HUDEP-2 (cell line): ENCODE data around the gene KIT.

Experiments
- DNase-seq, 76 experiments: peaks; one replicate each; lab custom pipeline; 2025; ENCODE audit not compliant: unreplicated experiment in 76 of 76; lab: John Stamatoyannopoulos, UW

The KIT gene

DNA sequence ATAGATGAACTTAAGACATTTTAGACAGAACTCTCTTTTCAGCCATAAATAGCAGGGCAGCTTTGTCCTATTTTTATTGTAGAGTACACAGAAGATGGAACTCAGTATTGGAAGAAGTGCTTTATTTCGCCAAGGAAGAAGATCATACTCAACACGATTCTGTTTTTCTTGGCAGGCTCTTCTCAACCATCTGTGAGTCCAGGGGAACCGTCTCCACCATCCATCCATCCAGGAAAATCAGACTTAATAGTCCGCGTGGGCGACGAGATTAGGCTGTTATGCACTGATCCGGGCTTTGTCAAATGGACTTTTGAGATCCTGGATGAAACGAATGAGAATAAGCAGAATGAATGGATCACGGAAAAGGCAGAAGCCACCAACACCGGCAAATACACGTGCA is 37.6 kb downstream of the KIT start:
- no peak for DNase-seq

DNA sequence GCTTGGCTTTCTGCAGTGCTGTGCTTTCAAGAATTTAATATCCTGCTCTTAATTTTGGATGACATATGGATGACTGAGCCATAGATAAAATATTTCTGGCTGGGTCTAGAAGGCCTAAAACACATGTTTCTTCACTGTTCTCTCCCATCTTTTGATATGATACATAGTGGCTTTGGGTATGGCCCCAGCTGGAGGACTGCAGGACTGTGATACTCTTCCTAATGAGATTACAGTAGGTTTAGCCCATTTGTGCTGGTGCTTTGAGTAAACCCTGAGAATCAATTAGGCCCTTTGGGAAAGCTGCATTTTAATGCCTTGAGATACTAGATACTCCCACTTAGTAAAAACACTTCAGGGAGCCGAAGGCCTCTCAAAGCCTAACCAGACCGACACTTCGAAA is 38.0 kb downstream of the KIT start:
- no peak for DNase-seq

DNA sequence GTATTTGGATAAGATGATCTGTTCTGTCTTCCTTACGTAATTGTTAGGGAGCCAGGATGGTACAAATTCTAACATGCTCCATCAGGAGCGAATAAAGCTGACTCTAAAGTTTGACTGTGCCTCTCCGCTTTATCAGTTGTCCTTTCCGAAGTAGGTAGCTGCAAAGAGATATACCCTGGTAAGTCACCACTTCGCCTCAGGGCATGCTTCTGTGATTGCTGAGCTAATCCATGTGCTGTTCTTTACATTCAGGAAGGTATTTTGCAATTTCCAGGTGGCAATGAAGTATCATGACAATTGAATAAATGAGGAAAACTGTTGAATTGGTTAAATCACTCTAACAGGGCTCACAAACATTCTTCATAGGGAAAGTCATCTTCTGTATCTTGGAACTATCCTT is 38.9 kb downstream of the KIT start:
- no peak for DNase-seq

DNA sequence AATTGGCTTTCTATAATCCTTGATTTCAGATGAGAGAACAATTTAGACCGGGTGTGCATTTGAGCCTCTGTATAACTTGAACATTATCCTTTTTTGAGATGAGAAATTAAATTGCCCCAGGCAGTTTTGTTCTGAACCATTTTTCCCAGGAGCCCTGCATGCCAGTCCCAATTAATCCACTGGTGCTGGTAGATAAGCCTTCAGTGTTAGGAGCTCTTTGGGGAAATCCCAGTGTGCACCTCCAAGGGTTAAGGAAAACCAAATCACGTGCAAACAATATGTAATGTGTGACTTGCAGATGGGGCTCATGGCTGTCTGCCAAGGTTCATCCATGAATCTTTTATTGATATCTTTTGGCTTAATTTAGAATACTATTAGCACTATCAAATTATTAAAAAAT is 43.2 kb downstream of the KIT start:
- DNase-seq: no peak

DNA sequence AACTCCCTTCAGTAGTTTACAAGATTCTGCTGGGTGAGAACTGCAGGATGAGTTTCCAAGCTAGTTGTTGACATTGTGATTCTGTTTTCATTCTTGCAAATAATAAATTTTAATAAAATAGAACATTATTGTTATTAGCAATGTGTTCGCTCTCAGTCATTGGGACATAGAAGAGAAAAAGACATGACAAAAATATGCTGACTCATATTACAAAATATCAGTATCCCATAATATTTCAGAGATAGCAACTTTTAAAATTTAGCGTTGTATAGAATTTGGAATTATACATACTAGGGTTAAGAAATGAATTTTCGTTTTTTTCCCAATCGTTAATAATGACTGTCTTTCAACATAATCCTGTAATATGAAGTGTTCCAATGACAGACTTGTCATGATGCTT is 45.4 kb downstream of the KIT start:
- DNase-seq: no peak

DNA sequence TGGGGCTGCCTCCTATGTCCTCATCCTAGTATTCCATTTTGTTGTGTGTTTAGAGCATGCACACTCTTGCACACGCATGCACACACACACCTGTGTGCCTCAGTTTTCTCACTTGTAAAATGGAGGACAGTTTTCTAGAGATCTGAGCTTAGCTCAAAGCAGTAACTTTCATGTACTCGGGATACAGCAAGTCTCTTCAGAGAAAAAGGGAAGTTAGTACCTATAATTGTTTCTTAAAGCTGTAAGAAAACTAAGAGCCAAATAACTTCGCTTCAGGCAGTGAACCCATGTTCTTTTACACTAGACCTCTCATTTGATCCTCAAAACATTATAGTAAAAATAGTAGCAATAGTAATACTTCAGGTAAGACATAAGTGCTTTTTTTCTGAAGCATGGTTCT is 49.6 kb downstream of the KIT start:
- DNase-seq: no peak

GRCh38 chr4:54708339-54709279 is 50.9 kb downstream of the KIT start:
- no peak for DNase-seq

- no peak for DNase-seq
Measured at GRCh38 chr4:54709400-54709799, 51.6 kb downstream of the KIT start.

DNA sequence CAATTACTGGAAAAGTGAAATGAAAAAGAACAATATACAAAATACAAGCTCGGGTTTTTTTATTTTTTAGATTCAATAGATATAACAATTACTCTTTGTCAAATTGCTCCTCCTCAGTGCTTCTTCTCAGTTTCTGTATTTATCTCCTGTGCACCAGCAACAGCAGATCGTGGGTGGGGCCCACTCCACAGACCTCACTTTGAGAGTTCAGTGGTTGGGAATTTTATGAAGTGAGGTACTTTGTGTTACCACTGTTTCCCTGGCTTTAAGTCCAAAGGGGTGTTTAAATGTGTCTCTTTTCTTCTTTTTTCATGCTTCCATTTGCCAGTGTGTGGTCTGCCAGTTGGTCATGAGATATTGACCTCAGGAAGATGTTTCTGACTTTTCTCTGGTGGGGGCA is 54.4 kb downstream of the KIT start:
- DNase-seq: peak in 54 of 76 experiments; percentile 2 to 56 (median 20)

DNA sequence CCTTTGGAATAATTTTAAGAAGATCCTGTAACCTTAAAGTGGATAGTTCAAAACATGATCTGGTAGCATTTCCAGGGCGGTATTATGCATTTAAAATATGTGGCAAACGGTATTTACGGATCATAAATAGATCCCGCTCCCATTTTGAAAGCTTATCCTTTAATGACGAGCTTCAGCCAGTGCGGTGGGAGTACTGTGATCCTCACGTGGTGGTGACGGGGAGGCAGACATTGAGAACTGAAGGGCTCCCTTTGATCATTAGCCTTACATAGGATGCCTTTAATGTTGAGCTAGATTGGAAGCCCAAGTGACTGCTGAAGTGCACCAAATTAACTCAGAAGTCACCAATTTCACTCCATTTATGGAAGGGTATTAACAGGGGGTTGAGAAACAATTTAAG is 56.9 kb downstream of the KIT start:
- DNase-seq: no peak

DNA sequence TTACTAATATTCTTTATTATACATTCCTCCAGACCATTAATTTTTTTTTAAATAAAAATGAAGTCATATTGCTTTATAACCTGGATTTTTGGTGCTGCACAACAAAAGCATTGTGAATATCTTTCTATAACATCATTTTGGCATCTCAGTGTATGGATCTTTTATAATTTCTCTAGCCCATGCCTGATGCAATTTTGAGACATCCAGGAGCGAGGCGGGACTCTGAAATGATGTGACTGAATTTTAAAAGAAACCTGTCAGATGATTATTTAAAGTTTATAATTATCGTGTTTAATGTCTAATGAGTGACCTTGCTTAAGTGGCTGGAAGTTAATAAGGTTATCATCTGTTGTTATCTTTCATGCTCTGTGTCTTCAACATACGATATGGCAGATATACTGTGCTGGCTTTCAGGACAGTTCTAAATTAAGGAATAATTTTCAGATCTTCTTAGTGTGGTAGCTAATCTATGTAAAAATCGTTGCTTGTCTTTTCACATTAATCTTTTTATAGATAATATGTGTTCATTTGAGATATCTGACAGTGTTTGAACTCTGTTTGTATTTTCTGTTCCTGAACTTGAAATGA is 58.8 kb downstream of the KIT start:
- no peak for DNase-seq

GRCh38 chr4:54717694-54718093 is 59.9 kb downstream of the KIT start:
- no peak for DNase-seq

GRCh38 chr4:54719378-54719777 is 61.6 kb downstream of the KIT start:
- peak in 3 of 76 experiments; percentile 2 to 29 (median 20) for DNase-seq

DNA sequence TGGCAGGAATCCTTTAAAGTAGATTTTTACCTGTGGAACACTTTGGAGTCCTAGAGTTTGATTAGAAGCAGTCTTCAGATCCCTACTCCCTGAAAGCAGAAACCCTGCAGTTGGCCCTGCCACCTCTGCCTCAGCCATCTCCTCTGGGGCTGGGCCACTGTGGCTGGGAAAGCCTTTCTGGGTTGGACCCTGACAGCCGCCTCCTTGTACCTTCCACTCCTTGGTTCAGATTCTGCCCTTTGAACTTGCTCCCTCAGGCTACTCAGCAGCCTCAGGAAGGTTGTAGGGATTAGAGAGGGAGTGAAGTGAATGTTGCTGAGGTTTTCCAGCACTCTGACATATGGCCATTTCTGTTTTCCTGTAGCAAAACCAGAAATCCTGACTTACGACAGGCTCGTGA is 65.5 kb downstream of the KIT start:
- DNase-seq: no peak

DNA sequence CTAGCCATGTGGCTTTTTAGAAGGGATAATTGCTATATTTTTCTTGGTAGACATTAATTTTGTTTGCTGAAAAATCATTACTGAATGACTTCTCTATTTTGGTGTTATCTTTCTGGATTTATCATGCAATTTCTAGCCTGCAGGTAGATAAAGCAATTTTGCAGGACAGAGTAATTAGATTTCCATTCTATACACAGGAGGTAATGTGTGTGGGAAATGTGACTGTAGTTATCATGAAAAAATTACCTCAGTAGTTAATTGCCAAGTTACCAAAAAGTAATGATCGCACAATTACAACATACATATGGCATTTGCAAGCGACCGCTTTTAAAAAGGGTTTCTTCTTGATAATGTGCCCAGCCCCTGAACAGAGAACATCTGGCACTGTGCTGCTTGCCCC is 66.1 kb downstream of the KIT start:
- no peak for DNase-seq

DNA sequence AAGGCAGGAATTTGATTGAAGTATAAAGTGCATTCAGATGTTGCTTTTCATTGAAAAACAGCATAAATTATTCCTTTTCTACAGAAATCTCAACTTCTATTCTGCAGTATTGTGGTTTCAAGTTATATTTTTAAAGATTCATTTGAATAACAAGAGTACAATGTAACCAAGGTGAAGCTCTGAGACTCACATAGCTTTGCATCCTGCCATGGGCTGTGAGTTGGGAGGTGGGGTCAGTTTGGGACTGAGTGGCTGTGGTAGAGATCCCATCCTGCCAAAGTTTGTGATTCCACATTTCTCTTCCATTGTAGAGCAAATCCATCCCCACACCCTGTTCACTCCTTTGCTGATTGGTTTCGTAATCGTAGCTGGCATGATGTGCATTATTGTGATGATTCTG is 69.2 kb downstream of the KIT start:
- no peak for DNase-seq

- DNase-seq: no peak
Measured at GRCh38 chr4:54727346-54727745, 69.6 kb downstream of the KIT start.

GRCh38 chr4:54728368-54728767 is 70.6 kb downstream of the KIT start:
- no peak for DNase-seq

DNA sequence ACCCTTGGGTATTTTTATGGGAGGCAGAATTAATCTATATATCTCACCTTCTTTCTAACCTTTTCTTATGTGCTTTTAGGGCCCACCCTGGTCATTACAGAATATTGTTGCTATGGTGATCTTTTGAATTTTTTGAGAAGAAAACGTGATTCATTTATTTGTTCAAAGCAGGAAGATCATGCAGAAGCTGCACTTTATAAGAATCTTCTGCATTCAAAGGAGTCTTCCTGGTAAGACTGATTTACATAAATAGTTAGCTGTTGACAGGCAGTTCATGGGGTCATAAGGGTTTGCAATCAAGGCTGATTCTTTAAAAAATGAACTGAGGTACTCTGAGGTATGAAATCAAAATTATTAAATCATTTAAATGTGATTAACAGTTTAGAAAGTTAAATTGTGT is 71.5 kb downstream of the KIT start:
- DNase-seq: no peak

DNA sequence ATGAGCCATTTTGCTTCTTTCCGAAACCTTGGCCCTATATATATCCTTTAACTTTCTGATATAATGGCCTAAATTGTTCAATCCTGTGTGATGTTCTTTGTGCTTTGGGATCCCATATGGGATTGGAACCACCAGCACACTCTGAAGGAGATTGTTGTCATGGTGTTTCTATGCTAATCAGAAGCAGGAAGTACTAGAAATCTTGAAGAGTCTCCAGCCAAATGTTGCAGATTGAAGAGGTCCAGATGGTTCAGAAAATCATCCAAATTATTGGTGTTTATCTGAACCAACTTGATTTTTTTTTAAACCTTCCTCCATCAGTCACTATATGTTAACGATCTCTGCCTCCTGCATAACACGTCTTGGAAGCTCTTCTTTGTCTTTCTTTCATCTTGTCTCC is 72.8 kb downstream of the KIT start:
- DNase-seq: no peak

GRCh38 chr4:54731552-54731951 is 73.8 kb downstream of the KIT start:
- DNase-seq: no peak

- no peak for DNase-seq
Measured at GRCh38 chr4:54731976-54732375, 74.2 kb downstream of the KIT start.
